GM19324 (cell line): ENCODE results near the gene MEF2A.

ENCODE experiments used
- ATAC-seq: cut with Tn5 transposase; IDR thresholded peaks from one replicate; pipeline ENCODE4 v1.9.1; 2021; ENCODE audit warnings: mild to moderate bottlenecking, moderate library complexity; ENCODE audit not compliant: unreplicated experiment, low FRiP score

MEF2A gene

DNA sequence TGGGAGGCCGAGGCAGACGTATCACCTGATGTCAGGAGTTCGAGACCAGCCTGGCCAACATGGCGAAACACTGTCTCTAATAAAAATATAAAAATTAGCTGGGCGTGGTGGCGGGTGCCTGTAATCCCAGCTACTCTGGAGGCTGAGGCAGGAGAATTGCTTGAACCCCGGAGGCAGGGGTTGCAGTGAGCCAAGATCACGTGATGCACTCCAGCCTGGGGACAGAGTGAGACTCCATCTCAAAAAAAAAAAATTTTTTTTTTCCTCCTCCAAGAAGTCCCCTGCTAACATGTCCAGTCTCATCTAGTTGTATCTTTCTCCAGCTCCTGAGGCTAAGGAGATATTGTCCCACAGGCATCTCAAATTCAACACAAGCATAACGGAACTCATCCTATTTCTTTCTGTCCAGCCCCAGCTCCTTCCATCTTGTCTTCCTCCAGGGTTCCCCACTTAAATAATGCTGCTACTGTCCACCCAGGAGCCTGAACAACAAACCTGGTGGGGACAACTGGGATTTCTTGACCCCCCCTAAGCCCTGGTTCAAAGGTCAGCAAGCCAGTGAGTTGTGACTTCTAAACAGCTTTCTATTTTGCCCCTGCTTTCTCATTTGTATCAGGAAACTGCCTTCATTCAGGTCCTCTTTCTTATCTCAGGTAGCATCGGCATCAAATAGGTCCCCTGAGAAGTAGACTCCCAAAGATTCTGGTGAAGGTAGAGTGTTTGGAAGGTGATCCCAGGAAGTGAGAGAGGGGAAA lies 4.1 kb upstream of the MEF2A start:
- no peak for ATAC-seq

GRCh38 chr15:99562238-99562637 lies 3.5 kb upstream of the MEF2A start:
- no peak for ATAC-seq

GRCh38 chr15:99564221-99565048 lies 1.3 kb upstream of the MEF2A start:
- ATAC-seq, result peak; percentile 29

- ATAC-seq, result no peak
These were observed 810 bp upstream of the MEF2A start for GRCh38 chr15:99565049-99565298.

DNA sequence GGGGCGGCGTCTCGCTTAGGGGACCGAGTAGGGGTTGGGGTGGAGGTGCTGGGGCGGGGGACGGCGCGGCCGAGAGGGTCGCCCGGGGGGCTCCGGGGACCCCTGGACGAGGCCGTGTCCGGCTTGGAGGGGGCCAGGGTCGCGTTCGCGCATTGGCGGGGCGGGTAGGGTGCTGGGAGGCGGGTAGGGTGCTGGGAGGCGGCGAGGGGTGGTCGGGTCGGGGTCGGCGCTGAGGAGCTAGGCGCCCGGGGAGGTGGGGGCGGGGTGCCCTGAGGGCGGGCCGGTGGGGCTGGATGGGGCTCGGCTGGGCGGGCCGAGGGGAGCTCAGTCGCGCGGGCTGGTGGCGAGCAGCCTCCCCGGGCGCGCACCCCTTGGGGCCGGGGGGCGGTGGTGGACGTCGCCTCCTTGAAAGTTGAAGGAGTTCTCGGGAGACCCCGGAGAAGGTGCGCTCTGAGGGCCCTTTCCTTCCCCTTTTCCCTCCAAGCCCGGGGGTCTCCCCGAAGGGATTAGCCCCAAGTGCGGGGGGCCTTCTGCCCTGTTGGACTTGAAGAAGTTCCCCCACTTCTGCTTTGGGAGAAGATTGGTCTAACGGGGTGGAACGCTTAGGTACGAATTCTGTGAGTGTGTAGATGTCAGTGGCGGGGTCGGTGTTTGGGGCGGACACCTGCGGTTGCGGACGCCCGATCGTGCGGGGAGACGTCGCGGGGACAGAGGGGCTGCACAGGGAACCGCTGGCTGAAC lies 543 bp downstream of the MEF2A start:
- no peak for ATAC-seq

DNA sequence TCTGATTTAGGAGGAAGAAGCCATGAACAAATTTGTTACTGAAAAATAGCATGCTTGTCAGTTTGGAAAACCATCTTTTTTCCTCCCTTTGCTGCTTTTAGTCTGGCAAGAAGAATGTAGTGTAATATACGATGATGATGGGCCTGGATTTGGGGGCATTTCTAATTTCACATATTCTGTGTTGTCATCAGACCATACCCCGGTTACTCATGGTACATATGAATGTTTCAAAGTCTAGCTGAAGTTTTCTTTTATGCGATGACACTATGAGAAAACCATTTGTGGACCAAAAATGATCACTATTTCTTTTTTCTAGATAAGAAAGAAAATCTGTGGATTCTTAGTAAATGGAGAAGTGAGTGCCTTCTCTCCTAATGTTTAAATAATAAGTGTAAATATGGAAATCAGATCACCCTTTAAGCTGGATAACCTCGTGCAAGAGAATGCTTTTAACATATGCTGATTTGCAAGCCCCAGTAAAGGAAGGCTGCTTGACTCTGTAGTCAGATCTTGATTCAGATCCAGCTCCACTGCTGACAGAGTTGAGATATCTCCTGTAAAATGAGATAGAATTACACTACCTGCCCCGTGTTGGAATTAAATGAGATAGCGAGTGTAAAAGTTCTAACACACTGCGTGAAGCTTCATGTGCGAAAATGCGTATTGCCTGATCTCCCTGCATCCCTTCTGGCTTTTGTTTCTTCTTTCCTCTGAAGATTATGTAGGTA lies 3.0 kb downstream of the MEF2A start:
- no peak for ATAC-seq

GRCh38 chr15:99571299-99571698 lies 5.5 kb downstream of the MEF2A start:
- ATAC-seq, result no peak

GRCh38 chr15:99574048-99574447 lies 8.3 kb downstream of the MEF2A start:
- no peak for ATAC-seq

- ATAC-seq, result no peak
These were observed 8.7 kb downstream of the MEF2A start for GRCh38 chr15:99574502-99574901.

DNA sequence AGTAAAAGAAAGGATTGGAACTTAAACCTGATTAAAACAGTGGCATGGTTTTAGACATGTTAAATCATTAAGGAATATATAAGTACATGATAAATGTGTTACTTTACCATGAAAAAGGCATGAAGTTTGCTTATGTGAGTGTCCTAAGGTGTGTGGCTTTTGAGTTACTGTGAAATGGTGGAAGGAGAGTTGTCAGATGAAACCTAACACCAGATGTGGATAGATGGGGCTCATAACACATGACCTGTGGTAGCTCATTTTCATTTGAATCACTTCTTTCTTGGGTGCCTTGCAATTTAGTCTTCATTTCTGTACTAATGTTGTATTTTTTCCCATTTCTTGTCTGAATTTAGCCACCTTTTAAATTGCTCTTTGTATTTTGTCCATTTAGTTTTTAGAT lies 13.0 kb downstream of the MEF2A start:
- no peak for ATAC-seq

DNA sequence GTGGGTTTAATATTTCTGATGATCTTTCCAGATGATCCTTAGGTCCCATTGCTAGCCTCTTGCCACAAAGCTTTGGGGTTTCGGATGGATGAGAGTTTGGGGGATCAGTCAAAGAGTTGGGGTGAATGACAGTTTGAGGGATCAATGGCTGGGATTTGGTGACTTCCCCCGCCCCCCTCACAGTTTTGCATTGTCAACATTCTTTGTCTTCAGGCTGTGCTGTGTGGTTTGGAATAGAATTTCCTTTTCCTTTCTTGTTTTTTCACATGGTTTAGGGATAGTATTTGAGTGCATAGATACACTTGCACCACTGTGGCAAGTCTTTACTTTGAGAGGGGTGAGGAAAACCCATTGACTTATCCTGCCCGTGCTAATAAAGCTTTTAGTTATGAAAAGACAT lies 14.3 kb downstream of the MEF2A start:
- ATAC-seq, result no peak

DNA sequence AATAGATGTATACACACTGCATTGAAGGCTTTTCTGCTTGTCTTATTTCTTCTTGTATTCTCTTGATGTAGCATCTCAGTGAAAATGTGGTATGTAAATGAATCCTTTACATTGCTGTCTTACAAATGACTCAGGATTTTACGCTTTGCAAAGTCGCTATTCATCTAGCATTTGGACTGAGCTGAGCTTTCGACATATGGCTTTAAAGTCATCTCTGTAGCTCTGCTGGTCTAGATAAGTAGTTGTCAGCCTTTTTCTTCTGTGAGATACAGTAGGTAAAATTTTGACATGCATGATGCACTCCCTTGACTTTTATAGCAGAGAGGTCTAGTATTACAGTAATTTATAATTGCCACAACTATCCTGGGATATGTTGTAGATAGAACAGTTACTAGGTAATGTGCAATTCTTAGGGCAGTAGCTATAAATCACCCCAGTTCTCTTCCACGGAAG lies 16.8 kb downstream of the MEF2A start:
- ATAC-seq, result no peak

DNA sequence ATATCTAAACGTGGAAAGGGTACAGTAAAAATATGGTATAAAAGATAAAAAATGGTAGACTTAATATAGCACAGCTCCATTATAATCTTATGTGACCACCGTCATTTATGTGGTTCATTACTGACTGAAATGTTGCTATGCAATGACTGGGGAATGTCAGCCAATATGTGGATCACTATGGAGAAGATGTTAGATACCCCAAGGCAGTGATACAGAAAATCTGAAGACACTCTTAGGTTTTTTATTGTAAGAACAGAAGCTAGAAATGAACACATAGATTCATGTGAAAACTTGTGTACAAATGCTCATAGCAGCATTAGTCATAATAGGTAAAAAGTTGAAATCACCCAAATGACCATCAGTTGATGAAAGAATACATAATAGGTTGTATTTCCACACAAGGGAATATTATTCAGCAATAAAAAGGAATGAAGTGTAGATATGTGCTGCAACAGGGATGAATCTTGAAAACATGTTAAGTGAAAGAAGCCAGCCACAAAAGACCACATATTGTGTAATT lies 18.4 kb downstream of the MEF2A start:
- ATAC-seq, result no peak

DNA sequence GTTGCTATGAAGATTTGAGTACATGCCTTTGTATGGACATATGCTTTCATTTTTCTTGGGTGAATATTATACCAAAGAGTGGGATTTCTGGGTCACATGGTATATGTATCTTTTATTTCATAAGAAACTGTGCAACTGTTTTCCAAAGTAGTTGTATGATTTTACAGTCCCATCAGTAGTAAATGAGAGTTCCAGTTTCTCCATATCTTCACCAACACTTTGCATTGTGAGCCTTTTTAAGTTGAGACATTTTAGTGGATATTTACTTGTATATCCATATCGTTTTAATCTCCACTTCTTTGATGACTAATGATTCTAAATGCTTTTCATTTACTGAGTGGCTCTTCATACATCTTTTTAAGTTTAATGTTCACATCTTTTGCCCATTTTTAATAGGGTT lies 20.3 kb downstream of the MEF2A start:
- ATAC-seq, result no peak

- no peak for ATAC-seq
These were observed 24.0 kb downstream of the MEF2A start for GRCh38 chr15:99589801-99590200.

DNA sequence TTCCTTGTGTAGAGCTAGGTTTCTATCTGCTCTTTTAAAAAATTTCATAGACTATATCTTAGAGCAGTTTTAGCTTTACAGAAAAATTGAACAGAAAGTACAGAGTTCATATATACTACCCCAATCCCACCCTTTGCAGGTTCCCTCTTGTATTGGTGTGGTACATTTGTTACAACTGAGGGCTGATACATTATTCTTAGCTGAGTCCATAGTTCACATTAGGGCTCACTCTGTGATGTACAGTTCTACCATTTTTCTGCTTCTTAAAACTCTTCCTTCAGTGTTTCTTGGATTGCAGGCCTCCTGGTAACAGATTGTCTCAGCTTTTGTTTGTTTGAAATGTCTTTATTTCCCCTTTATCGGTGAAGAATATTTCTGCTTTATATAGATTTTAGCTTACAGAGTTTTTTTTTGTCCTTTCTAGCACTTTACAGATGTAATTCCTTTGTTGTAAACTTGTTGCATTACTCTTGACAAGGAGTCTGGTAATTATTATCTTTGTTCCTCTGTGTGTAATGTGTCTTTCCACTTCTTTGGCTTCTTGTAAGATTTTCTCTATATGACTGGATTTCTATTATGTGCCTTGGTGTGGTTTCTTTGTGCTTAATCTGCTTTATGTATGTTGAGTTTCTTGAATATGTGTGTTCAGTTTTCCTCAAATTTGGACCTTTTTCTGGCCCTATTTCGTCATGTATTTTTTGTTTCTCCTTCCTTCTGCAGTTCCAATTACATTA lies 25.3 kb downstream of the MEF2A start:
- no peak for ATAC-seq

GRCh38 chr15:99592145-99592791 lies 26.5 kb downstream of the MEF2A start:
- ATAC-seq, result no peak

DNA sequence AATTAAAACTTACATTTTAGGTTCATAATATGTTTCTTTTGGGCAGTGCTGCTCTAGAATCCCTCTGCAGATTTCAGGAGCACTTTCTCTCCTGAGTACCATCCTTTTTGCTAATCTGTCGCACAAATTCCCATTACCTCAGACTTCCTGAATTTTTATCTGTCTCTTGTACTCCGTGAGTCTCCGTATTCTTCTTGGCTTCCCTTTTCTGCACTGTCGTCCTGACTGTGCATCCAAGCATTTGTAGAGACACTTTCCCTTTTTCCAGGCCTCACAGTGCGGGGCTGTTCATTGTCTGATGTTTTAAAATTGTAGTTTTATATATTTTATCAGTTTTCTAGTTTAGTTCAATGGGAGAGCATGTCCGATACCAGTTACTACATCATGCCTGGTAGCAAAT lies 27.3 kb downstream of the MEF2A start:
- ATAC-seq, result no peak

DNA sequence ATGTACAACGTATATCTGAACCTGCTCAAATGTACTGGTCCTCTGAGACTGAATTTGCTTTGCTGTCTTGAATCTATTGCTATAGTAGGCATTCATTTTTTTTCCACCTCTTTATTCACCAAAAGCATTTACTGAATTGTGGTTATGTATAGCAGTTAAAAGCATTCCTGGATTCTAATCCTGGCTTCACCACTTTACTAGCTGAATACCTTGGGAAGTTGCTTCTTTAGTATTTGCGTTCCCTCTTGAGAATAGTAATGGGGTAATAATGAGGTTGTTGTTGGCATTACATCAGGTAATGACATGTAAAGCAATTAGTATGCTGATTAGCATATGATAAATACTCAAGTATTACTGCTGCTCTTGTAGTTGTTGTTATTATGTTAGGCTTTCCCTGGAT lies 29.1 kb downstream of the MEF2A start:
- ATAC-seq, result no peak
